Right renal cortex interstitium (tissue), 3 donors: ENCODE measurements around the gene PEA15. TPM values are rescaled to one million over a fixed set of nuclear protein-coding genes. Genes with fewer than 3 reads are reported as not detected.

Experiments
- DNase-seq, 3 donors: peaks; one replicate each; pipeline ENCODE4 v3.0.0-alpha.2; 2013; ENCODE audit warnings: low read depth in 3 of 3, low spot score in 2 of 3
- polyA plus RNA-seq, 3 donors: library from polyadenylated mRNA; unstranded; fragments of 120-200 nt; gene quantifications; one replicate each; pipeline ENCODE4 v1.2.1, GENCODE V29; 2013; ENCODE audit not compliant: insufficient read length in 3 of 3

Gene PEA15
- polyA plus RNA-seq, 3 donors: 129 to 136 (median 132) TPM

DNA sequence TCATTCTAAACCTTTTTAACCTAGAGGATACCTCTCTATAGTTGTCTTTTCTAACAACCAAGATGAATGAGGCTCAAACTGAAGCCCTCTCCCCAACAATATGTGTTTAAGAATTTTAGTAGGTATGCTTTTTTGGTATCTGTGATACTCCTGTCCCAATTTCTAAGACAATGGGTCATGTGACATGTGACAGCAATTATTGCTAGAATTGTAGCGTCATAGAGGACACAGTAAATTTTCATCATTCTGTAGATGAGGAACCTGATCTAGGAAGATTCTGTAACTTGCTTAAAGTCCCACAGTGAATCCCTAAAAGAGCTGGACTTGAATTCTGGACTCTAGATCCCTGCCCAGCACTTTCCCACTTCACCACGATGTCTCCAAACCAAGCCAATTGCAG is 26.5 kb upstream of the PEA15 start:
- no peak for DNase-seq

GRCh38 chr1:160179336-160179735 is 25.8 kb upstream of the PEA15 start:
- no peak for DNase-seq

DNA sequence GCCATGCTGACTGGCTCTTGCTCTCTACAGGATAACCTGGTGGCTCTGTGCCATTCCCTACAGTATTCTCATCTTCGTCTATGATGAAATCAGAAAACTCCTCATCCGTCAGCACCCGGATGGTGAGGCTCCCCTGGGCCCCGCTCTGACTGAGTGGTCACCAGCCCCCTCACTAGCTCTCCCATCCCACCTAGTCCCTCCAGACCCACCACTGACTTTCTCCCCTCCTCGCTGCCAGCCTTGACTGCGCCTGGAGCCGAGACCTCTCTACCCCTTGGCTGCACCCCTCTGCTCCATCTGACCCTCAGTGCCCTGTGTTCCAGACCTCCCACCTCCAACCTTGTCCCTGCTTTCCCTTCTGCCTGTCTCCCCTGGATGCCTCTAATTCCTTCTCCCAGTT is 18.9 kb upstream of the PEA15 start:
- DNase-seq: no peak

GRCh38 chr1:160186729-160187128 is 18.5 kb upstream of the PEA15 start:
- DNase-seq: no peak

DNA sequence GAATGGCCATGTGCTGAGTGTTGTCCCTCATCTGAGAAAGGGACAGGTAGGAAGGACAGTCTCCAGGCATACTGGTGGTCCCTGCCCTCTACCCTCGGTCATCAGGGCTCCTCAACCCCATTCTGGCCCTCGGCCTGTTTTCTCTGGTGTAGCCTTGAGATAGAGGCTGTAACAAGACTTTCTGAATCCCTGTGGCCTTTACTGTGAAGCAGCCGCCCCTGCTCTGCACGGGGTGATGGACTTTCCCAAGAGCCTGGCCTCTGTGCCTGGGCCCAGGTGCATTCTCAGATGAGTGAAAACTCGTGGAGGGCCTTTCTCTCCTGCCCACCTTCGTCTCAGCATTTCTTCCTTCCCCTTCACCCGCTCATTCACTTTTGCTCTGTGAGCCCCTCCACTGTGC is 17.8 kb upstream of the PEA15 start:
- DNase-seq: no peak

DNA sequence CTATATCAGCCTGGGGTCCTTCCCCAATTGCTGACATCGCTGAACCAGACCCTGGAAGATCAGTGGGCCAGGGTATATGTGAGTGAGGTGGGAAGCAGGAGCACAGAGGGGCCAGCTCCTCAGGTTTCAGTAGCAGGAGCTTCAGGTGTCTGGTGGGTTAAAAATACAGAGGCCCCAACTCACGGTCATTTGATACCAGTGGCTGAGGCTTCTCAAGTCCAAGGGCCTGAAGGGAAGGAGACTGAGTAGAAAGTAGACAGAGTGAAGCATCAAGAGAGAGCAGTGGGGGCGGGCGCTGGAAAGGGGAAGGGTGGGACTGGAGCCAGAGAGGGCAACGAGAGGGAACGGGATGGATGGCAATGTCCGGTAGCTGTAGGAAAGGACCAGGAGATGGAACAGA is 16.8 kb upstream of the PEA15 start:
- no peak for DNase-seq

- no peak for DNase-seq
Observed at GRCh38 chr1:160189649-160190625, 15.2 kb upstream of the PEA15 start, which contains the start of gene CASQ1. Gene CASQ1, plus strand, starts transcription at chr1:160190575. Its CDS starts 177 bp downstream, at chr1:160190752.

- DNase-seq: no peak
Observed at GRCh38 chr1:160191756-160192155, 13.4 kb upstream of the PEA15 start.

DNA sequence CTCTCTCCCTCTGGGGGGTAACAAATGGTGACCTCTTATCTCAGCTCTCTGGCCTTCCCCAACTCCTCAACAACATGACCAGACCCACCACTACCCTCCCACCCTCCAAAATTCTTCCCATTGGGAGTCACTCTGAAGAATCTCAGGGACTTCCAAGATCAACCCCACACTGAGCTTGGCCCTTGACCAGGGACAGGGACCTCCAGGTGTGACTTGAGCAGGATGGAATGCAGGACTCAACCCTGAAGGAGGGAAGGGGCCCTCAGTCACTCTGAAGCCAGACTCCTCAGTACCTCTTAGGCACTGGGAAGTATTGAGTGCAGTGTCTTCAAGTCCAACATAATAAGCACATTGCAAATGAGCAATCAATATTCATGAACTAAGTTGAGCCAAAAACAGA is 12.9 kb upstream of the PEA15 start:
- no peak for DNase-seq

DNA sequence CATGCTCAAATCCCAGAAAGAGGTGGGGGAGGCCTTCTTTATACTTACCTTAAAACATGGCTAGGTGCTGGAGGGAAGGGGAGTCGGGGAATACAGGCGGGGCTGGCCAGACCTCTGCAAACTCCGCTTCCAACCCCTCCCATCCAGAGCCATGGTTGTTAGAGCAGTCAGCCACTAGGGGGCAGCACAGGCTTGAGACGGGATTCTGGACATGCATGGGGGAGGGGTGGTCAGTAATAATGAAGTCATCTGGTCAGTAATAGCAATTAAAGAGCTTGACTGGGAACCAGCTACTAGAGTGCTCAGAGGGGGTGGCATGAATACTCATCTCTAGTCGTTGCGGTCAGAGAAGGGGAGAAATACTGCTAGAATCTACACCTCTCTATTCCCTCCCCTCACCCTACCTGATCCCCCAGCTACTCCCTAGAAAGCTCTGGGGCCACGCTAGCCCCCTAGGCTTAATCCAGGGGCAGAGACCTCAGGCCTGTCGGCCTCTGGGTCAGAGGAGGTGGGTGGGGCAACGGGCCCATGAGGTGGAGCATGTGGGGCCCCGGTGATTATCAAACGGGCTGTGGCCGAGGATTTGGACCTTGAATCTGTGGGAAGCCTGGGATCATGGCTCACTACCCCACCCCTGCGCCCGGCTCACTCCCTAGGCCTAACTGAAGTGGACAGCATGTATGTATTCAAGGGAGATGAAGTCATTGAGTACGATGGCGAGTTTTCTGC is 11.9 kb upstream of the PEA15 start:
- DNase-seq: peak; percentile 71 to 80 (median 78)

- DNase-seq: no peak
Observed at GRCh38 chr1:160193832-160194736, 11.1 kb upstream of the PEA15 start.

DNA sequence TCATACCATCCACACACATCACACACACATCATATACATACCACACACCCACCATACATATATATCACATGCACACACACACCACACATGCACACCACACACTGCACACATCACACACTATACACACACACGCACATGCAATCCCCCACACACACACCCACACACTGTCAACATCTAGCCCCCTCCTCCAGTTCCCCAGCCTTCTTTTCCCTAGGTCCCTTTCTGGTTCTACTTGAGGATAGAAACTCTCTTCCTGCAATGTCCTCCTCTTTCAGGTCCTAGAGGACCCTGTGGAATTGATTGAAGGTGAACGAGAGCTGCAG is 10.5 kb upstream of the PEA15 start:
- DNase-seq: no peak

- DNase-seq: no peak
Observed at GRCh38 chr1:160196143-160196542, 9.0 kb upstream of the PEA15 start.

DNA sequence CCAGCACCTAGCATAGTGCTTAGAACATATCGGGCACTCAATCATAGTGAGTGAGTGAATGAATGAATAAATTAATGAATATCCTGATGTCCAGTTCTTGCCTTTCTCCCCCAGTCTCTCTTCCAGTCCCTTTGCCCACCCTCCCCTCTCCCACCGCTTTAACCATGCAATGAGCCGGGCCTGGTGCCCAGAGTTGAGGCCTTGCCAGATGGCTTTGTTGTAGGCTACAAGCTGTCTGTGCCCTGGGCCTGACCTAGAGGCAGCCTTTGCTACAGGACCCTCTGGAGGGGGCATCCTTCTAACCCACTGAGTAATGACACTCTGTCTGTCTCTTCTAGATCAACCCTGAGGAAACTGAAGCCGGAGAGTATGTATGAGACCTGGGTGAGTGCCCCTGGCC is 8.0 kb upstream of the PEA15 start:
- no peak for DNase-seq

DNA sequence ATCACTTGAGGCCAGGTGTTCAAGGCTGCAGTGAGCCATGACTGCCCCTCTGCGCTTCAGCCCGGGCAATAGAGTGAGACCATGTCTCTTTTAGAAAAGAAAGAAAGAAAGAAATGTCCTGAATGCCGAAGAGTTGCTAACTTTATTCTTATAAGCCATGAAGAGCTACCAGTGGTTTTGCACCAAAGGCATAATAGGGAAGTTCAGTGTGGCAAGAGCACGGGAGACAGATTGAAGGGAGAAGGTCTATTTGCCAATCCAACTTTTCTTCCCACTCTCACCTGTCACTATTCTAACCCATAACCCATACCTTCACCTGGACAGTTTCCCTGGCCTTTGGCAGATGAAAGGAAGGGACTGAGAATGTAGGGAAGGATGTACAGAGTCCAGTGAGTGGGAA is 4.4 kb upstream of the PEA15 start:
- no peak for DNase-seq

DNA sequence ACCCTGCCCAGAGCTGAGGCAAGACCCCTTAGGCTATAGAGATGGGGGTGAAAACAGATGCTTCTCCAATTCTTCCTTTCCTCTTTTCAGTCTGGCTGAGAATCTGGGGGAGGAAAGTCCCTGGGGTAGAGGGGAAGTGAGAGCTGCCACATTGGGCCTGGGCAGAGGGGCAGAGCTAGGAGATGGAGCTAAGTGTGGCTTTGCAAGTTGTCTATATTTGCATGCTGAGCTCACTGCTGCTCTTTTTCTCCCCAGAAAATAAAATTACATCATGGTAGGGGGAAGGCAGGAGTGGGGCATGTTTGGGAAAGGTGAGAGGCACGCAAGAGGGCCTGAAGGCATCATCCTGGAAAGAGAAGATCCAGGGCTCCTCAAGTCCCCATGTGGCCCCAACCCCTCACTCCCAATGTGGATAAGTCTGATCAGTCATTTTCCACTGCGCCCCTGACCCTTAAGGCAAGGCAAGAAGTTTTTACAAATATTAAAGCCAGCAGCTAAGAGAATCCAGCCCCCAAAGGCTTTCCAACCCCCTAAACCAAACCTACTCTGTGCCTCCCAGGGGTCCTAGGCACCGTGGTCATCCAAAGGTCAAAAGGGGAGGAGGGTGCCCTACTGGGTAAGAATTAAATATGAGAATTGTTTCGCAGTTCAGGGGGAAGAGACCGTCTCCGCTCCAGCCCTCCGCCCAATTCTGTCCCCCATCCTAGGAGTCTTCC is 500 bp upstream of the PEA15 start:
- DNase-seq: no peak

GRCh38 chr1:160206036-160206389 is 829 bp downstream of the PEA15 start:
- no peak for DNase-seq

GRCh38 chr1:160206421-160207117 is 1.4 kb downstream of the PEA15 start:
- no peak for DNase-seq

- DNase-seq: no peak
Observed at GRCh38 chr1:160207118-160207650, 2.0 kb downstream of the PEA15 start.
